Body of pancreas (tissue), 4 donors: Measurements from ENCODE around the gene FARS2.

Experiments
- CTCF ChIP-seq, 7 experiments: fragments of 450-650 bp in 4 of 7; fragments of 200-600 bp in 3 of 7; sonication (generic) in 3 of 7; IDR thresholded peaks; one replicate each; pipeline ENCODE4 v1.5.1; 2016 to 2019; ENCODE audit warnings: antibody characterized with exemption in 7 of 7
- POLR2A ChIP-seq, 3 donors: fragments of 450-650 bp; IDR thresholded peaks; one replicate each; pipeline ENCODE4 v1.6.1; 2016; ENCODE audit warnings: antibody characterized with exemption in 3 of 3, mild to moderate bottlenecking in 2 of 3

- no peak for TF ChIP-seq CTCF (IDR thresholded peaks at IDR 0.05)
- TF ChIP-seq POLR2A (IDR thresholded peaks at IDR 0.05), result peak in 1 of 3 donors; percentile 48
Observed at GRCh38 chr6:5261545-5262109, 314 bp downstream of the FARS2 start.
